NK-92 (cell line): ENCODE results near the gene THOC6.

ENCODE experiments used
- DNase-seq: peaks from one replicate; lab custom pipeline; 2025; ENCODE audit not compliant: unreplicated experiment; lab: John Stamatoyannopoulos, UW

THOC6 gene

GRCh38 chr16:2991566-2992261 is 32.1 kb upstream of the THOC6 start:
- DNase-seq = no peak

GRCh38 chr16:2992383-2993081 is 31.3 kb upstream of the THOC6 start:
- DNase-seq = no peak

GRCh38 chr16:2996298-2996697 is 27.5 kb upstream of the THOC6 start:
- DNase-seq = no peak

GRCh38 chr16:2999929-3000328 is 23.9 kb upstream of the THOC6 start:
- no peak for DNase-seq

GRCh38 chr16:3000540-3000939 is 23.3 kb upstream of the THOC6 start:
- no peak for DNase-seq

- DNase-seq = no peak
Measured at GRCh38 chr16:3001316-3001715, 22.5 kb upstream of the THOC6 start.

GRCh38 chr16:3003582-3004270 is 20.1 kb upstream of the THOC6 start:
- peak; percentile 79 for DNase-seq

GRCh38 chr16:3004319-3004718 is 19.5 kb upstream of the THOC6 start:
- no peak for DNase-seq

- no peak for DNase-seq
Measured at GRCh38 chr16:3004781-3005284, 19.0 kb upstream of the THOC6 start.

GRCh38 chr16:3007059-3007956 is 16.5 kb upstream of the THOC6 start:
- no peak for DNase-seq

GRCh38 chr16:3007957-3008689 is 15.7 kb upstream of the THOC6 start:
- no peak for DNase-seq

- no peak for DNase-seq
Measured at GRCh38 chr16:3008690-3009037, 15.2 kb upstream of the THOC6 start.

GRCh38 chr16:3009568-3010390 is 14.1 kb upstream of the THOC6 start:
- DNase-seq = no peak

- no peak for DNase-seq
Measured at GRCh38 chr16:3010510-3010909, 13.3 kb upstream of the THOC6 start.

- DNase-seq = no peak
Measured at GRCh38 chr16:3012246-3012645, 11.6 kb upstream of the THOC6 start.

GRCh38 chr16:3012828-3013420 is 10.9 kb upstream of the THOC6 start, which contains the start of gene CLDN9:
Gene CLDN9 (plus strand): TSS chr16:3012923. CDS start chr16:3013363, 440 bp downstream.
- no peak for DNase-seq

- no peak for DNase-seq
Measured at GRCh38 chr16:3013491-3013951, 10.3 kb upstream of the THOC6 start.

GRCh38 chr16:3013998-3014690 is 9.7 kb upstream of the THOC6 start:
- no peak for DNase-seq
